GM12872 (cell line): Measurements from ENCODE around the gene MAPK8IP2.

ENCODE experiments used
- TF ChIP-seq, protein P1 (sequence below): IDR thresholded peaks from 3 replicates; pipeline ENCODE4 v1.5.1; 2011; ENCODE audit warnings: low read depth, mild to moderate bottlenecking, low read length, moderate library complexity; ENCODE audit not compliant: insufficient read depth

Gene MAPK8IP2

DNA sequence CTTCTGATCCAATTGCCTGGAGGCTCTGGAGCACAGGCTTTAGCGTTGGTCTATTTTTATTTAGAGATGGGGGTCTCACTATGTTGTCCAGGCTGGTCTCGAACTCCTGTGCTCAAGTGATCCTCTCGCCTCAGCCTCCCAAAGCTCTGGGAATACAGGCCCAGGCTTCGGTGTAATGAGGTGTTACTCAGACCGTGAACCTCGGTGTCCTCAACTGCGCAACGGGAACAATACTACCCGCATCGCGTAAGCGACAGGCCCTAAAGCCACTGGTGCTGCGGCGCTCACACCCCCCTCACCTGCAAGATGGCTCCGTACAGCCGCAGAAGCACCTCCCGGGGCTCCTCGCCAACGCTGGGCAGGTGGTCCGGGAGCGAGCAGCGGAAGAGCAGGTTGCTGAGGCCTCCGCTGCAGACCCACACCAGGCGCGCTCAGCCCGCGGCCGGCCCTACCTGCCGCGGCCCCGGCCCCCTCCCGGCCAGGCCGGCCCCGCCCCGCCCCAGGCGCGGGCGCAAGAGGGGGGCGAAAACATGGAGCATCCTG lies 18.6 kb upstream of the MAPK8IP2 start:
- TF ChIP-seq, protein P1, sequence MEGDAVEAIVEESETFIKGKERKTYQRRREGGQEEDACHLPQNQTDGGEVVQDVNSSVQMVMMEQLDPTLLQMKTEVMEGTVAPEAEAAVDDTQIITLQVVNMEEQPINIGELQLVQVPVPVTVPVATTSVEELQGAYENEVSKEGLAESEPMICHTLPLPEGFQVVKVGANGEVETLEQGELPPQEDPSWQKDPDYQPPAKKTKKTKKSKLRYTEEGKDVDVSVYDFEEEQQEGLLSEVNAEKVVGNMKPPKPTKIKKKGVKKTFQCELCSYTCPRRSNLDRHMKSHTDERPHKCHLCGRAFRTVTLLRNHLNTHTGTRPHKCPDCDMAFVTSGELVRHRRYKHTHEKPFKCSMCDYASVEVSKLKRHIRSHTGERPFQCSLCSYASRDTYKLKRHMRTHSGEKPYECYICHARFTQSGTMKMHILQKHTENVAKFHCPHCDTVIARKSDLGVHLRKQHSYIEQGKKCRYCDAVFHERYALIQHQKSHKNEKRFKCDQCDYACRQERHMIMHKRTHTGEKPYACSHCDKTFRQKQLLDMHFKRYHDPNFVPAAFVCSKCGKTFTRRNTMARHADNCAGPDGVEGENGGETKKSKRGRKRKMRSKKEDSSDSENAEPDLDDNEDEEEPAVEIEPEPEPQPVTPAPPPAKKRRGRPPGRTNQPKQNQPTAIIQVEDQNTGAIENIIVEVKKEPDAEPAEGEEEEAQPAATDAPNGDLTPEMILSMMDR: no peak

DNA sequence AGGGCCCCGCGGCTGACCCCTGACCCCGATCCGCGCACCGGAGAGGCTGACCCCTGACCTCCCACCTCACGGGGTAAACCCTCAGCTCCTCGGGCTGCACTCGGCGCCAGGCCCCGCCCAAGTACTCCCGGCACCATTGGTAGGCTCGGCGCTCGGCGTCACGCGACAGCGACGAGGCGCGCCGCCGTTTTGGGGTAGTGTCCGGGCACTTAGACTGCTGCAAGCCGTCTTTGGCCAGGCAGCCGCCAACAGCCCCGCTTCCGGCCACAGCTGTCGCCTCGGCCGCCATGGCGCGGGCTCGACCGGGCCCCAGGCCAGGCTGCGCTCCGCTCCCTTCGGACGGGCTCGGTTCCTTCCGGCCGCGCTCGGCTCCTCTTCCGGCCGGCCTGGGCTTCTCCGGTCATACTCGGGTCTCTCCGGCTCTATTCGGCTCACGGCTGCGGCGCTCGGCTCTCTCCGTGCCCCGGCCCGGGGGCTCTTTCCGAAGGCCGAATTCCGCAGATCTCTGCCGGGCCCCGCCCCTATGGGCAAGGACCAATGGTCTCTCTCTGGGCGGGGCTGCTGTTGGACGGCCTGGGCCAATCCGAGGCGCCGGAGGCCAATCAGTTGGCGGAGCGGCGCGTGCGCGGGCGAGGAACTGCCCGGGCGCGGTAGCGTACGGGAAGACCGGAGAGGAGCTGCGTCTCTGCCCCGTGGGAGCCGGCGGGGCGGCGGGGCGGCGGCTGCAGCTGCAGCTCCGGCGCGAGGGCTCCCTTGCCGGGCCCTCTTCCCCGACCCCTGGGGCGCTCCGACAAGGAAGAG lies 17.9 kb upstream of the MAPK8IP2 start, which contains the start of gene CHKB:
TSS of gene CHKB (minus strand) at position 357 of the 801 bp plus-strand sequence. CDS start at position 289, 68 bp downstream.
- TF ChIP-seq, protein P1: no peak

DNA sequence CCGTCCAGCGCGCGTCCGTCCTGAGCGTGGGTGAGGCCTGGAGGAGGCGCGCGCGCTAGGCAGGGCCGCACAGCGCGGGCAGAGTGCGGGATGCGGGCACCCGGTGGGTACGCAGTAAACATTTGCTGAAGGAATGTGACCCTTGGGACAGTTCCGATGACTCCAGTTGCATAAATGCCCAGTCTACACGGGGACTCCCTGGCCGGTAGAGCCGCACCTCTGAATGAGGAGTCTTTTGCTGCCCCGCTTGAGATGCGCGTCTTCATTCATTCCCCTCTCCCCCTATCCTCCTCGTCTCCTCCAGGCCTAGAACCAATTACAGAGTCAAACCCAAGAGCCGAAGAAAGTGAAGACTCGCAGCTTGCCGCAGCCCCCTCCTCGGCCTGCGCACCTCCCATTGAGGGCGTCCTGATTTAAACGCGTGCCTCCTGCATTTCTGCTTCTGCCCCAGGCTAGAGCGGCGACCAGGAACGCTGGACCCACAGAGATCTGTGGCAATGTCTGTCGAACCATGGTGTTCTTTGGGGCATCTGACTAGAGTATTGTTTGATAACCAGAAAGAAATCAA lies 17.2 kb upstream of the MAPK8IP2 start:
- TF ChIP-seq, protein P1: no peak

DNA sequence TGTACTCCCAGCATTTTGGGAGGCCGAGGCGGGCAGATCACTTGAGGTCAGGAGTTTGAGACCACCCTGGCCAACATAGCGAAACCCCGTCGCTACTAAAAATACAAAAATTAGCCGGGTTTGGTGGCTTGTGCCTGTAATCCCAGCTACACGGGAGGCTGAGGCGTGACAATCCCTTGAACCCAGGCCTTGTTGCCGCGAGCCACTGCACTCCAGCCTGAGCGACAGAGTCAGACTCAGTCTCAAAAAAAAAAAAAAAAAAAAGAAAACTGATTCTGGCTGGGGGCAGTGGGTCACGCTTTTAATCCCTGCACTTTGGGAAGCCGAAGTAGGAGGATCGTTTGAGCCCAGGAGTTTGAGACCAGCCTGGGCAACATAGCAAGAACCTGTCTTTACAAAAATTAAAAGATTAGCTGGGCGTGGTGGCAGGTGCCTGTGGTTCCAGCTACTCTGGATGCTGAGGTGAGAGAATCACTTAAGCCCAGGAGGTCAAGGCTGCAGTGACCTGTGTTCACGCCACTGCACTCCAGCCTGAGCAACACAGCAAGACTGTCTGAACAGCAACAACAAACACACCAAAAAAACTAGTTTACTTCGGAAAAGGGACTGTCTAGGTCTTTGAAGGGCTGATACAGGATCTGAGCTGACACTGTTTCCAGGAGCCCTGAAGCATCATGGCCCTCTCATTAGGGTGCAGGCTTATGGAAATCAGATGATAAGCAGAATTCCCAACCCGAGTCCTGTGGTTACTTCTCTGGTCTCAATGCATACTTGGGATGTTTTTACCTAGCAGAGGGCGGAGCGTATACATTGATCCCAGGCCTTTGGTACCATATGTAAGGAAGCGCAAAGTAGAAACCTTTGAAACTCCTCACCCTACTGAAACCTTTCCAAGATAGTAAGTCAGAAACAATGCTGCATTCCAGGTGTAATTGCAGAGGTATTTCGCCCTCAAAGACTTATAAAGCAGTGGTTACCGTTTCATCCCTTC lies 16.2 kb upstream of the MAPK8IP2 start:
- TF ChIP-seq, protein P1: no peak

DNA sequence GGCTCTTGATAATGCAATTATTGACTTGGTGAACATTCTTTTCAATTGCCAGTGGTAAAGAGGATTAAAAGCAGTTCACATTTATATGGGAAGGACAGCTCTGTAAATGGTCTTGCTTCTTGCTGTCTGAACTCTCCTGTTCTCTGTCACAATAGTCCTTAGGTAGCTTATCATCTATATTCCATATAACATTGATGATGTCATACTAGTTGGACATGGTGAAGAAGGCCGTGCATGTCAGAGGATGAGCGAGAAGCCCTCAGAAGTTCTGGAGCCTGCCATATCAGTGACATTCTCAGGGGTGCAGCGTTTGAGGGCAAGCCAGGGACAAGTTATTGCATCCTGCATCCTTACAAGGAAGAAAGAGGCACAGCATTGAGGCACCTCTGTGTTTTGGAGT lies 15.4 kb upstream of the MAPK8IP2 start:
- TF ChIP-seq, protein P1: no peak

DNA sequence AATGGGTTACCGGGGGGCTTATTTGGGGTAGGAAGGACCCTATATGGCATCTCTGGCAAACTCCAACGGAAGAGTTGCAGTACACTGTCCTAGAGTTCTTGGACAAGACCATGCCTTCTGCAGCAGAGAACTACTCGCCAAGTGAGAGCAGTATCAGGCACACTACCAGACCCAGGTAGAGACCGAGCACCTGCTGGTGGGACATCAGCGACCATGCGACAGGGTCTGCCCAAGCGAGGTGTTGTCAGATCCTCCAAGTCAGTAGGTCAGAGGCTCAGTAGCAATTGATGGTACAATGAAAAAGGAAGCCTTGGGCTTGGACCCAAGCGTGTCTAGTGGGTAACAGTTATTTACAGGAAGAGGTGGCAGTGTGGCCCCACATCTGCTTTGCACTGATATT lies 14.8 kb upstream of the MAPK8IP2 start:
- TF ChIP-seq, protein P1: no peak
